HG02798 (cell line): ENCODE measurements around the gene HOXD11.

Experiments
- ATAC-seq: cut with Tn5 transposase; IDR thresholded peaks from one replicate; pipeline ENCODE4 v1.9.1; 2021; ENCODE audit warnings: mild to moderate bottlenecking; ENCODE audit not compliant: unreplicated experiment, poor library complexity

The HOXD11 gene

GRCh38 chr2:176092270-176093144, 14.6 kb upstream of the HOXD11 start, which contains the start of gene HOXD13:
Gene HOXD13, plus strand, starts transcription at chr2:176092721. Its CDS starts 170 bp downstream, at chr2:176092891.
- no peak for ATAC-seq

DNA sequence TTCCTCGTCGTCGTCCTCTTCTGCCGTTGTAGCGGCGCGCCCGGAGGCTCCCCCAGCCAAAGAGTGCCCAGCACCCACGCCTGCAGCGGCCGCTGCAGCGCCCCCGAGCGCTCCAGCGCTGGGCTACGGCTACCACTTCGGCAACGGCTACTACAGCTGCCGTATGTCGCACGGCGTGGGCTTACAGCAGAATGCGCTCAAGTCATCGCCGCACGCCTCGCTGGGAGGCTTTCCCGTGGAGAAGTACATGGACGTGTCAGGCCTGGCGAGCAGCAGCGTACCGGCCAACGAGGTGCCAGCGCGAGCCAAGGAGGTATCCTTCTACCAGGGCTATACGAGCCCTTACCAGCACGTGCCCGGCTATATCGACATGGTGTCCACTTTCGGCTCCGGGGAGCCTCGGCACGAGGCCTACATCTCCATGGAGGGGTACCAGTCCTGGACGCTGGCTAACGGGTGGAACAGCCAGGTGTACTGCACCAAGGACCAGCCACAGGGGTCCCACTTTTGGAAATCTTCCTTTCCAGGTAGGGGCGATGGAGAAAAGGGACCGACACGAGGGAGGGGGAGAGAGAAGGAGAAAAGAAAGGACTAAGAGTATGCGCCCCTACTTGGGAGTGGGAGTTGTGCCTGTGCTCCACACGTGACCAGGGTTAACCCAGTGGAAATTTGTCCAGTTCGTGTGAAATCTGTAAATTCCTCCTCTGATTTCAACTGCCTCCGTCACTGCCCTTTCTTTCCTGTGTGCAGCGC, 13.8 kb upstream of the HOXD11 start:
- ATAC-seq = no peak

DNA sequence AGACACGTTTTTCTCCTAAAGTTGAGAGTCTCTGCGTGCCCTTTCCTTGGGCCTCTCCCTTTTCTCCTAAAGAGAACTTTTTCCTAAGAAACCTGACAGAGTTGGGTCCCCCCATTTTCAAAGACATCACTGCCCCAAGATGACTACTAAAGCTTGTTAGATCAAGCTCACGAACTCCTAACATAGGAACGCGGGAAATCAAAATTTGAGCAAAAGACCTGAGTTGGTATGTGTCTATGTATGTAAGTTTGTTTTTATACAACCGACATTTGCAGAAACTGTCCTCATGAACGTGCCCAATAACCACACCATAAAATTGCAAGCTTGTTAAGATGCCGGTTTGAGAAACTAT, 13.2 kb upstream of the HOXD11 start:
- no peak for ATAC-seq

DNA sequence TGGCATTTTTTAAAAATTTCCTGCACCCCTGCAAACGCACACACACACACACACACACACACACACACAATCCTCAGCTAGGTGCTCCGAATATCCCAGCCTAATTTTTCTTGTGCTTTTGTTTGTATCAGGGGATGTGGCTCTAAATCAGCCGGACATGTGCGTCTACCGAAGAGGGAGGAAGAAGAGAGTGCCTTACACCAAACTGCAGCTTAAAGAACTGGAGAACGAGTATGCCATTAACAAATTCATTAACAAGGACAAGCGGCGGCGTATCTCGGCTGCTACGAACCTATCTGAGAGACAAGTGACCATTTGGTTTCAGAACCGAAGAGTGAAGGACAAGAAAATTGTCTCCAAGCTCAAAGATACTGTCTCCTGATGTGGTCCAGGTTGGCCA, 12.7 kb upstream of the HOXD11 start:
- no peak for ATAC-seq

GRCh38 chr2:176095421-176095820, 11.7 kb upstream of the HOXD11 start:
- no peak for ATAC-seq

GRCh38 chr2:176096243-176096985, 10.7 kb upstream of the HOXD11 start:
- no peak for ATAC-seq

GRCh38 chr2:176096986-176097819, 9.9 kb upstream of the HOXD11 start:
- peak; percentile 94 for ATAC-seq

DNA sequence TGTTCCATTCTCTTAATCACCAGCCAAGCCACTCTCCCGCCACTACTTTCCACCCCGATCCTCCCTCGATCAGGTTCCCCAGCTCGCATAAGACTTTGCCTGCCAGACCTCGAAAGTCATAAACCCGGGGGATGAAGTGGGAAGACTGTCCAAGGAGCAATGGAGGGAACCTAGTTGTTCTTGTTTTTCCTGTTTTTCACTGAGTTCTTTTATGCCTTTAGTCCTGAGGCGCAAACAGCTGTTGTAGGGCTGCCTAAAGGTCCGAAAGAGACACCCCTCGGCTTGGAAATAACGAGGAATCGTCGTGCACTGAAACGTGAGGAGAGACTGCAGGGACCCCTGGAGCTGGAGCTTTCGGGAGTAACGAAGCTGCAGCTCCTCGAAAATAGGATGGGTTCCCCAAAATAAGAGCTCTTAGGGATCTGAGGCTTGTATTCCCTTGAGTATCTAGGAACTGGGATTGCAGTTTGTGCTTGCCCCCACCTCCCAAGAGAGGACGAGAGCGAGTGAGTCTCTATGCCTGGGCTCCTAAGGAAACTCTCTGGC, 9.2 kb upstream of the HOXD11 start:
- ATAC-seq = peak; percentile 3

- no peak for ATAC-seq
Observed at GRCh38 chr2:176098366-176099158, 8.5 kb upstream of the HOXD11 start.

GRCh38 chr2:176099159-176099727, 7.8 kb upstream of the HOXD11 start:
- no peak for ATAC-seq

GRCh38 chr2:176099728-176100546, 7.1 kb upstream of the HOXD11 start, which contains the start of gene HOXD12:
Gene HOXD12, plus strand, starts transcription at chr2:176099795. Its CDS starts 7 bp downstream, at chr2:176099802.
- no peak for ATAC-seq

DNA sequence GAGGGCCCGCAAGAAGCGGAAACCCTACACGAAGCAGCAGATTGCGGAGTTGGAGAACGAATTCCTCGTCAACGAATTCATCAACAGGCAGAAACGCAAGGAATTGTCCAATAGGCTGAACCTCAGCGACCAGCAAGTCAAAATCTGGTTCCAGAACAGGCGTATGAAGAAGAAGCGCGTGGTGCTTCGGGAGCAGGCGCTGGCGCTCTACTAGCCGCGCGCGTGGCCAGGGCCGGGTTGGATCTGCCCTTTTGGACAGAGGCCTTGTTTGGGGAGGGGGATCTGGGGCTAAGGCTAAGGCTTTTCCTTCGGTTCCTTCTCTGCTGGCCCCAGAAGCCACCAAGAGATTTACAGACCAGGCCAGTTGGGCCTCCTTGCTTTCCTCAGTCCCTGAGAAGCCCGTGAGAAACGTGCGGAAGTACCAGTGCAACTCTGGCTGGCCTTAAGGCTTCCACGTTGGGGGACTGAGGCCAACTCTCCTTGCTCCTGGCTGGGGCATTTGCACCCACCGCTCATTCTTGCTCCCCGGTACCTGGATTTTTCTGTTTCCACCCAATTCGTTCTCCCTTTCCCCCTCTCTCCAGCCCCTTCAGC, 6.4 kb upstream of the HOXD11 start:
- ATAC-seq = no peak

DNA sequence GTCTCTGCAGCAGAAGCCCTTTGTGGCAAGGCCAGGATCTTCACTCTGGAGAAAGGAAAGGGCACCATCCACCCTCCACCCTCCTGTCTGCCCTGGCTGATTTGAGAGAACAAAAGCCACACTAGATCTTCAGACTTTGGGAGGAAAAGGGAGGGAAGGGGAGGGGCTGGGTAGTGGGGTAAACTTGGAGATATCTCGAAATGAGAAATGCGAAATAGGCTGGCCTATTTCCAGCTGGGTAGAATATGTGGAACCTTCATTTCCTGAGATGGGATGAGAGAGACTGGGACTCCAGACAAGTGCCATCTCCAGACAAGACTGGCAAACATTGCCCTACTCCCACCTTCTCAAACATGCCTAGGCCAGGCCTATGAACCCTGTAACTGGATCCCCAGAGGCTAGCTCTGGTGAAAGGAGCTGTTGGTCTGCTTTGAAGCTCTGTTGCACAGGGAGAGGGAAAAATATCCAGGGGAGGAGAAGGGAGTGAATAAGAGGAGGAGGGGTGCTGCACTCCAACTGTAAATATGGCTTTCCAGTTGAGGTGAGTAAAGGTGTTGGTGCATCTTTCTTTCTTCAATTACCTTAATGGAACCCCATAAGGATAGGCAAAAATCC, 5.8 kb upstream of the HOXD11 start:
- no peak for ATAC-seq

DNA sequence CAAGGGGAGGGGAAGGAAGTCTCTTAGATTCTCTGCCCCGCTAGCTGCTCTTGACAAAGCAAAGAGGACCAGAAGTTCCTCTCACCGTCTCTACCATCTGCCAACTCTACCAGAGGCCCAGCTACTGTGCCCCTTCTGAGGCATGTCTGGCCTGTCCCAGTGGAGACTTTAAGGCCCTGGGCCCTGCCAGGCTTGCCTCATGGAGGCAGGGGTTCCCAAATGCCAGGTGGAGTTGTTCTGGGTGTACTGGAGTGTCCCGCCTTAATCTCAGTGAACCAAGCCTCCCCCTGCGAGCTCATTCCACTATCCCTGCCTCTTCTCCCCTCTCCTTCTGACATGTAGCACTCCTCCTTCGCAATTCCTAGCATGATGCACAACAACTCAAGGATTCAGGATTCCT, 5.2 kb upstream of the HOXD11 start:
- ATAC-seq = no peak

GRCh38 chr2:176102309-176102866, 4.7 kb upstream of the HOXD11 start:
- no peak for ATAC-seq

- no peak for ATAC-seq
Observed at GRCh38 chr2:176103194-176103593, 3.9 kb upstream of the HOXD11 start.
